K562 (cell line): ENCODE results near the gene EZH1. TPM values are rescaled to one million over a fixed set of nuclear protein-coding genes. Genes with fewer than 3 reads are reported as not detected.

Experiments used
- ARID3A ChIP-seq: IDR thresholded peaks from 2 replicates; pipeline ENCODE4 v1.6.1; 2012; ENCODE audit warnings: low read depth, low read length, improper control_type of control experiment, borderline replicate concordance
- CBX1 ChIP-seq: sonication (generic); IDR thresholded peaks from 2 replicates; pipeline ENCODE4 v1.6.1; 2016; ENCODE audit warnings: antibody characterized with exemption, low read depth, mild to moderate bottlenecking
- FUS ChIP-seq: fragments of 200-400 bp; formaldehyde crosslinking; optimal IDR thresholded peaks from 2 replicates; pipeline ENCODE3; 2017; ENCODE audit warnings: low read depth, low read length
- MAZ ChIP-seq, 2 experiments: fragments of 450-650 bp in 1 of 2; sonication (generic) in 1 of 2; formaldehyde crosslinking; IDR thresholded peaks in 1 of 2; conservative IDR thresholded peaks in 1 of 2; 2 replicates each; pipeline versions ENCODE4 v1.4.0 to v1.5.0; 2020; ENCODE audit warnings: mild to moderate bottlenecking in 1 of 2, missing genetic modification reagents in 1 of 2
- MCM7 ChIP-seq, 2 experiments: fragments of 450-650 bp; IDR thresholded peaks; 2 replicates each; pipeline ENCODE4 v1.6.1; 2016 to 2018
- MNT ChIP-seq, 2 experiments: fragments of 450-650 bp; conservative IDR thresholded peaks; 2 replicates each; pipeline ENCODE4 v1.6.1; 2017; ENCODE audit warnings: mild to moderate bottlenecking in 2 of 2, moderate library complexity in 2 of 2
- POLR3A ChIP-seq: IDR thresholded peaks from 2 replicates; pipeline ENCODE4 v1.6.1; 2011; ENCODE audit warnings: borderline replicate concordance, mild to moderate bottlenecking, moderate library complexity; ENCODE audit not compliant: insufficient read length, insufficient read depth; ENCODE audit errors: extremely low read depth
- SMARCB1 ChIP-seq: IDR thresholded peaks from 2 replicates; pipeline ENCODE4 v1.6.1; 2011; ENCODE audit warnings: improper control_type of control experiment, low read depth; ENCODE audit not compliant: insufficient read length
- SRSF7 ChIP-seq: fragments of 200-400 bp; formaldehyde crosslinking; optimal IDR thresholded peaks from 2 replicates; pipeline ENCODE3; 2017; ENCODE audit warnings: mild to moderate bottlenecking, low read depth, low read length
- ZBTB9 ChIP-seq: fragments of 450-650 bp; formaldehyde crosslinking; IDR thresholded peaks from 2 replicates; pipeline ENCODE4 v1.4.0; 2020; ENCODE audit warnings: mild to moderate bottlenecking, moderate library complexity
- ZNF140 ChIP-seq: fragments of 250-450 bp; sonication (Bioruptor Pico); IDR thresholded peaks from 2 replicates; pipeline ENCODE4 v1.8.0; 2021; ENCODE audit warnings: moderate library complexity, mild to moderate bottlenecking, inconsistent platforms
- ZNF146 ChIP-seq: IDR thresholded peaks from one replicate; pipeline ENCODE4 v1.6.1; 2018; ENCODE audit warnings: missing compliant biosample characterization; ENCODE audit not compliant: unreplicated experiment
- ZNF165 ChIP-seq: fragments of 250-450 bp; sonication (Bioruptor Pico); IDR thresholded peaks from 2 replicates; pipeline ENCODE4 v1.4.0; 2020; ENCODE audit warnings: borderline replicate concordance
- ZNF695 ChIP-seq: fragments of 450-650 bp; formaldehyde crosslinking; IDR thresholded peaks from 2 replicates; pipeline ENCODE4 v1.4.0; 2020; ENCODE audit warnings: mild to moderate bottlenecking, moderate library complexity
- polyA plus RNA-seq, 8 experiments: library from polyadenylated mRNA; depleted of rRNA in 4 of 8; stranded (reverse) in 5 of 8; unstranded in 3 of 8; fragments of >200 nt; fragmentation: Nextera tagmentation in 2 of 8; fragmentation: Illumina TruSeq in 1 of 8; extraction: Ambion mirVana in 2 of 8; extraction: Trizol in 1 of 8; gene quantifications; 2 replicates each; pipeline versions ENCODE4 v1.2.1 to v1.2.3, GENCODE V29; 2011 to 2014; ENCODE audit warnings: inconsistent platforms in 1 of 8, missing spikeins in 1 of 8
- total RNA-seq, 7 experiments: library from RNA; depleted of rRNA in 6 of 7; stranded (reverse); fragments of >200 nt in 6 of 7; fragmentation: Illumina TruSeq in 2 of 7; extraction: Trizol in 2 of 7; gene quantifications; 2 replicates each; pipeline versions ENCODE4 v1.2.1 to v1.2.3, GENCODE V29; 2011 to 2021; ENCODE audit warnings: low replicate concordance in 1 of 7

EZH1 gene
- total and polyA plus RNA-seq, 9 of the 15 experiments (the other 6 are each of a cell fraction or from before 2014, with no cell fraction given) = 8.6 to 40.8 (median 22.9) TPM

GRCh38 chr17:42657824-42658588 lies 86.8 kb downstream of the EZH1 start (continued):
- no peak for TF ChIP-seq SMARCB1
- TF ChIP-seq MCM7 (IDR thresholded peaks at IDR 0.05) = no peak
- peak; percentile 88 for TF ChIP-seq ZNF146 (CRISPR knock-in tag)
- TF ChIP-seq FUS = no peak
- TF ChIP-seq ZNF140 (CRISPR knock-in tag) = no peak
- TF ChIP-seq ARID3A = no peak
- TF ChIP-seq MAZ (CRISPR knock-in tag; conservative IDR thresholded peaks at IDR 0.05 in 1 of 2, IDR thresholded peaks at IDR 0.05 in 1 of 2) = no peak
- no peak for TF ChIP-seq ZBTB9
- no peak for TF ChIP-seq MNT (conservative IDR thresholded peaks at IDR 0.05)
- no peak for TF ChIP-seq ZNF695
- no peak for TF ChIP-seq SRSF7
- no peak for TF ChIP-seq POLR3A
- no peak for TF ChIP-seq ZNF165
- TF ChIP-seq CBX1 = no peak
